ENCODE results near the gene PGM2L1. TPM values are rescaled to one million over a fixed set of nuclear protein-coding genes. Genes with fewer than 3 reads are reported as not detected.

The PGM2L1 gene
- total and polyA plus RNA-seq, 2 of the 13 experiments (the other 11 are each of a cell fraction or from before 2014, with no cell fraction given) = 0.57 to 1.2 TPM

- 0 out of 2 replicates have a peak, but pooled peaks have one; percentile 67 for TF ChIP-seq HMGXB3 (CRISPR knock-in tag; IDR thresholded peaks at IDR 0.05; ENCODE audit: borderline replicate concordance)
- 0 out of 2 replicates have a peak, but pooled peaks have one; percentile 74 for TF ChIP-seq PCBP1 (IDR thresholded peaks at IDR 0.05; ENCODE audit: borderline replicate concordance, low read depth, low read length)
- no peak for TF ChIP-seq ZNF737 (CRISPR knock-in tag; IDR thresholded peaks at IDR 0.05; ENCODE audit: borderline replicate concordance)
- TF ChIP-seq ASH2L (IDR thresholded peaks at IDR 0.05; ENCODE audit: insufficient read length, low read depth, low read length) = peak; percentile 72
- TF ChIP-seq HOXA3 (CRISPR knock-in tag; IDR thresholded peaks at IDR 0.05) = peak; percentile 66; the same call in 1 of the 2 replicates
- no peak for TF ChIP-seq ZMAT5 (CRISPR knock-in tag; IDR thresholded peaks at IDR 0.05; ENCODE audit: borderline replicate concordance, low read depth)
- no peak for TF ChIP-seq ZNF296 (CRISPR knock-in tag; conservative IDR thresholded peaks at IDR 0.05)
- TF ChIP-seq SNAI1 (CRISPR knock-in tag; IDR thresholded peaks at IDR 0.05; ENCODE audit: borderline replicate concordance) = no peak
- 0 out of 2 replicates have a peak, but pooled peaks have one; percentile 18 for TF ChIP-seq ZNF614 (CRISPR knock-in tag; IDR thresholded peaks at IDR 0.05; ENCODE audit: borderline replicate concordance)
- peak; percentile 76 for TF ChIP-seq SKI (IDR thresholded peaks at IDR 0.05; ENCODE audit: partially characterized antibody)
- no peak for TF ChIP-seq SIX4 (CRISPR knock-in tag; IDR thresholded peaks at IDR 0.05)
- no peak for TF ChIP-seq NFRKB (IDR thresholded peaks at IDR 0.05)
- TF ChIP-seq ATAD3A (CRISPR knock-in tag; IDR thresholded peaks at IDR 0.05) = no peak
- peak; percentile 72 for TF ChIP-seq ZBTB10 (CRISPR knock-in tag; IDR thresholded peaks at IDR 0.05; ENCODE audit: borderline replicate concordance)
- peak; percentile 96 for TF ChIP-seq MAZ (IDR thresholded peaks at IDR 0.05; ENCODE audit: borderline replicate concordance, low read depth, low read length)
- TF ChIP-seq MAZ (CRISPR knock-in tag; IDR thresholded peaks at IDR 0.05; ENCODE audit: low read depth) = peak; percentile 80; the same call in 1 of the 2 replicates
- no peak; the same call in 1 of the 2 replicates for TF ChIP-seq ZNF264 (CRISPR knock-in tag; IDR thresholded peaks at IDR 0.05)
- 0 out of 2 replicates have a peak, but pooled peaks have one; percentile 6 for TF ChIP-seq ZNF362 (CRISPR knock-in tag; IDR thresholded peaks at IDR 0.05; ENCODE audit: borderline replicate concordance)
- TF ChIP-seq SOX13 (IDR thresholded peaks at IDR 0.05) = no peak
- TF ChIP-seq SOX13 (CRISPR knock-in tag; conservative IDR thresholded peaks at IDR 0.05 in 1 of 2, IDR thresholded peaks at IDR 0.05 in 1 of 2) = peak in 1 of 2 experiments; percentile 31; a peak in 1 of 4 replicates
These were observed at the start of gene PGM2L1 (continued) for GRCh38 chr11:74398244-74399159.
